Prostate gland (tissue), 2 donors: ENCODE data around the gene TRPM3. TPM values are rescaled to one million over a fixed set of nuclear protein-coding genes. Genes with fewer than 3 reads are reported as not detected.

ENCODE experiments used
- DNase-seq: peaks from one replicate; pipeline ENCODE4 v3.0.0-alpha.2; 2019; ENCODE audit warnings: low spot score
- H3K27ac ChIP-seq, 2 donors: fragments of 200-600 bp; sonication (generic); 2 replicates each; pipeline ENCODE4 v1.5.1; 2017 to 2019
- H3K27me3 ChIP-seq: fragments of 200-600 bp; sonication (generic); replicated peaks from 2 replicates; pipeline ENCODE4 v1.5.1; 2019; ENCODE audit not compliant: insufficient read depth
- H3K36me3 ChIP-seq, 2 donors: fragments of 200-600 bp; sonication (generic); 1 replicate in 1 of 2; 2 replicates in 1 of 2; pipeline versions ENCODE4 v1.5.1 to v1.8.1; 2017 to 2019
- H3K4me1 ChIP-seq: fragments of 200-600 bp; sonication (generic); replicated peaks from 2 replicates; pipeline ENCODE4 v1.5.1; 2019
- H3K4me3 ChIP-seq, 2 donors: fragments of 200-600 bp; sonication (generic); 2 replicates each; pipeline ENCODE4 v1.5.1; 2017 to 2019
- H3K9me3 ChIP-seq: fragments of 200-600 bp; sonication (generic); 2 replicates; pipeline ENCODE4 v1.5.1; 2017
- POLR2A ChIP-seq: fragments of 450-650 bp; IDR thresholded peaks from one replicate; pipeline ENCODE4 v1.6.1; 2016; ENCODE audit warnings: antibody characterized with exemption, mild to moderate bottlenecking
- POLR2AphosphoS5 ChIP-seq: sonication (generic); formaldehyde crosslinking; IDR thresholded peaks from one replicate; pipeline ENCODE4 v1.6.1; 2017; ENCODE audit warnings: antibody characterized with exemption
- WGBS: methylation state at CpG from one replicate; pipeline ENCODE4 v1.1.5; 2018; 5-methylcytosine and 5-hydroxymethylcytosine counted together
- intact Hi-C: fragments of 100-400 bp; cut with DNase I; formaldehyde crosslinking; loops from one replicate; pipeline ENCODE4 v1.14.2; 2022
- total RNA-seq, 2 donors: library from RNA; depleted of rRNA; stranded (reverse); fragments of >200 nt; gene quantifications; one replicate each; pipeline ENCODE4 v1.1.0, GENCODE V29; 2016
- TF ChIP-seq, protein P1 (sequence below), 4 experiments: fragments of 200-600 bp in 2 of 4; fragments of 450-650 bp in 2 of 4; sonication (generic) in 2 of 4; IDR thresholded peaks; 1 replicate in 3 of 4; 2 replicates in 1 of 4; pipeline ENCODE4 v1.5.1; 2016 to 2019; ENCODE audit warnings: antibody characterized with exemption in 4 of 4, mild to moderate bottlenecking in 2 of 4, moderate library complexity in 2 of 4

The TRPM3 gene
- total RNA-seq, 2 donors from 2014 or later = 0.32 to 18.7 TPM

DNA sequence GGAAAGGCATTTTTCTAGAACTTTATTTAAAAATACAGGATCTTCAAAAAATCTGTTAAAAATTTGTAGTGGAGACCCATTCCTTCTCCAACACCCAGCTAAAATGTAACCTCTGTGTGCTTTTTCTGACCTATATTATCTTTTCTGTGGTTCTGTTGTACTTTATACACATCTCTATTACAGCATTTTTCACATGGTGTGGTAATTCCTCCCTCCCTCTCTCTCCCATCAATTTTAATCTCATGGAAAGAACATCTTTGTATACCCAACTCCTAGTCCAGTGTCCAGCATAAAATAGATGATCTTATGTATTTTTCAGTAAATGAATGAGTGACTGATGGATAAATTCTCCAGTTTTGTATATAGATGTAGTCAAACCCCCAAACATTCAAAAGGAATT, 523.5 kb downstream of the TRPM3 start:
- no peaks in the 10 kb centered on the region for H3K9me3 ChIP-seq
- TF ChIP-seq POLR2A (no peak), POLR2AphosphoS5 (no peak)
- TF ChIP-seq, protein P1, sequence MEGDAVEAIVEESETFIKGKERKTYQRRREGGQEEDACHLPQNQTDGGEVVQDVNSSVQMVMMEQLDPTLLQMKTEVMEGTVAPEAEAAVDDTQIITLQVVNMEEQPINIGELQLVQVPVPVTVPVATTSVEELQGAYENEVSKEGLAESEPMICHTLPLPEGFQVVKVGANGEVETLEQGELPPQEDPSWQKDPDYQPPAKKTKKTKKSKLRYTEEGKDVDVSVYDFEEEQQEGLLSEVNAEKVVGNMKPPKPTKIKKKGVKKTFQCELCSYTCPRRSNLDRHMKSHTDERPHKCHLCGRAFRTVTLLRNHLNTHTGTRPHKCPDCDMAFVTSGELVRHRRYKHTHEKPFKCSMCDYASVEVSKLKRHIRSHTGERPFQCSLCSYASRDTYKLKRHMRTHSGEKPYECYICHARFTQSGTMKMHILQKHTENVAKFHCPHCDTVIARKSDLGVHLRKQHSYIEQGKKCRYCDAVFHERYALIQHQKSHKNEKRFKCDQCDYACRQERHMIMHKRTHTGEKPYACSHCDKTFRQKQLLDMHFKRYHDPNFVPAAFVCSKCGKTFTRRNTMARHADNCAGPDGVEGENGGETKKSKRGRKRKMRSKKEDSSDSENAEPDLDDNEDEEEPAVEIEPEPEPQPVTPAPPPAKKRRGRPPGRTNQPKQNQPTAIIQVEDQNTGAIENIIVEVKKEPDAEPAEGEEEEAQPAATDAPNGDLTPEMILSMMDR (IDR thresholded peaks at IDR 0.05) = no peak
- no peak overlapping the region for H3K27ac ChIP-seq
- H3K36me3 ChIP-seq = no peaks in the 10 kb centered on the region
- H3K27me3 ChIP-seq = no peaks in the 10 kb centered on the region
- intact Hi-C loops = no loop called here
- no peak for DNase-seq
- no peak overlapping the region for H3K4me3 ChIP-seq
- peaks cover 9% of the 10 kb centered on the region for H3K4me1 ChIP-seq

DNA sequence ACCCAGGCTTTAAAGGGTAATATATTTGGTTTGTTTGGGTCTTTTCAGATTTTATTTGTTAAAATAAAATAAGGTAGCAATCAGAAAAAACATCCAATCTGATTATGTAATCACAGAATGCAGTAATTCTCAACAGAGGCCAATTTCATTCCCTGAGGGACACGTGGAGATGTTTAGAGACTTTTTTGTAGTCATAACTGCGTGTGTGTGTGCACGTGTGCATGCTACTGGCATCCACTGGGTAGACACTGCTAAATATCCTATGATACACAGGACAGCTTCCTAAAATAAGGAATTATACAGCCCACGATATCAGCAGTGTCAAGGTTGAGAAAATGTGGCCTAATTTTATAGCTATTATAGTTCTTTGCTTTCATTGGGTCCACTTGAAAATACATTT, 526.2 kb downstream of the TRPM3 start:
- 53% methylated on average over 4 of the region's 4 CpGs for WGBS
- no peak for TF ChIP-seq POLR2A
- TF ChIP-seq POLR2AphosphoS5 = no peak
- TF ChIP-seq, protein P1 (IDR thresholded peaks at IDR 0.05) = no peak
- no peak for DNase-seq
- H3K36me3 ChIP-seq = no peaks in the 10 kb centered on the region
- no peak overlapping the region for H3K27ac ChIP-seq
- no peak overlapping the region for H3K4me3 ChIP-seq
- intact Hi-C loops = no loop called here
- no peaks in the 10 kb centered on the region for H3K9me3 ChIP-seq
- H3K27me3 ChIP-seq = no peaks in the 10 kb centered on the region
- no peaks in the 10 kb centered on the region for H3K4me1 ChIP-seq

DNA sequence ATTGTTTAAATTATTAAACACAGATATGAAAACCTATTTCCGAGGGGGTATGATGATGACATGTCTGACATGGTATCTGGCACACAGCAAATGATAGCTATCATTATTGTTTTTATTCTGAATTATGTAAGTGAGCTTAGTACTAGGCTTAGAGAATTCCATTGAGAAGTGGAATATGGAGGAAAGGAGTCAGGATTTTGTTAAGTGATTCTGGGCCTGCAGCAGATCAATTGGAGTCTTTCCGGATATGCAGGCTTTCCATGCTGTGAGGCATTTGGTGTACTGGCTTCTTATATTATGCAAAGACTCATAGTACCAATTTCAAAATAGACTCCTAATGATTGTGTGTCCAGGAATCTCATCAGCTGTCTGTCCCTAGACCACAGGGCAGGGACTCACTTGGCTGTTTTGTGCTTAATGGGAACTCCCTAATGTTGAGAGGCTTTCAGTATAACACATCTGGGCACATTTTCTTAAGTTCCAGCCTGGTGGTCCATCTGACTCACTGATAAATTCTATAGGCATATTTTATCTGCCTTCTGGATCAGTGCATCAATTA, 527.0 kb downstream of the TRPM3 start:
- H3K4me1 ChIP-seq = no peaks in the 10 kb centered on the region
- no peaks in the 10 kb centered on the region for H3K36me3 ChIP-seq
- WGBS = 85% methylated on average over 2 of the region's 2 CpGs
- no peaks in the 10 kb centered on the region for H3K9me3 ChIP-seq
- intact Hi-C loops = no loop called here
- no peaks in the 10 kb centered on the region for H3K27me3 ChIP-seq
- H3K4me3 ChIP-seq = no peak overlapping the region
- no peak for DNase-seq
- TF ChIP-seq, protein P1 (IDR thresholded peaks at IDR 0.05) = no peak
- TF ChIP-seq POLR2A = no peak
- no peak for TF ChIP-seq POLR2AphosphoS5
- no peak overlapping the region for H3K27ac ChIP-seq

DNA sequence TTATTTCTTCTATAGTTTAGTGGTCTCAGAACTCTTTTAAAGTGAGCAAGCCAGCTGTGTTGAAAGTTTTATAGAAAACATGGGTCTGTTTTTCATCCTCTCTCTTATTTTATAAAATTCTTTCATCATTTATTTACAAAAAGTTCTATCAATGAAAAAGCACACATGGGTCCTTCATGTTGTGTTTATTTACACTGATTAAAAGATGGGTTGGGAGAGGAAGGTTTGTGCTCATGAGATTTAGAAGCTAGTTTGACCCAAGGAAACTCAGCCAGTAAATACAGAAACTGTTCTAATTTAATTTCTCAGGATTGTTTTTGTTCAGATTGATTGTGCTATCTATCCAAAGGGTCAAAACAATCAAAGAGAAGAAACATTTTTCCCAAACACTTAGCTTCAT, 528.2 kb downstream of the TRPM3 start:
- Histone ChIP-seq H3K36me3 (no peaks in the 10 kb centered on the region), H3K27me3 (no peaks in the 10 kb centered on the region), H3K4me3 (no peak overlapping the region), H3K4me1 (no peaks in the 10 kb centered on the region), H3K9me3 (no peaks in the 10 kb centered on the region), H3K27ac (no peak overlapping the region)
- TF ChIP-seq POLR2AphosphoS5 = no peak
- TF ChIP-seq, protein P1 (IDR thresholded peaks at IDR 0.05) = no peak
- TF ChIP-seq POLR2A = no peak
- no peak for DNase-seq
- intact Hi-C loops = no loop called here

DNA sequence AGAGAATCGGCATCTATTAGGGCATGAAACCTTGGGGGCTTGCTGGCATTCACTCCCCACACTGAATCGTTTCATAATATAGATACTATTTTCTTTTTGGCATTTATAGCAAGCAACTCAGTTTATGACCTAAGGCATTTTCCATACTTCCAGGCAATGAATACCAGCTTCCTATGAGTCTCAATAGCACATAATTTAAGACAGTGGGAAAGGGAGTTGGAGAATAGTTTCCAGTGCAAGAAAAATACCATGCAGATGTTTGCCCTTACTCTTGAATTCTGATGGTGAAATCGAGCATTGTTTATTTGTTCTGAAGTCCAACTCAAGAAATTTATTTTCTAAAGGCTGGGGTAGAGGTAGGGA, 531.1 kb downstream of the TRPM3 start:
- no peak for TF ChIP-seq POLR2A
- TF ChIP-seq, protein P1 (IDR thresholded peaks at IDR 0.05) = no peak
- no peak for TF ChIP-seq POLR2AphosphoS5
- Histone ChIP-seq H3K4me1 (no peaks in the 10 kb centered on the region), H3K27me3 (no peaks in the 10 kb centered on the region), H3K4me3 (no peak overlapping the region), H3K27ac (peak overlapping the region; percentile 55 to 74), H3K9me3 (no peaks in the 10 kb centered on the region), H3K36me3 (no peaks in the 10 kb centered on the region)
- WGBS = 30% methylated on average over 3 of the region's 3 CpGs
- intact Hi-C loops = no loop called here
- no peak for DNase-seq
